ENCODE data around the gene CFAP43. TPM values are rescaled to one million over a fixed set of nuclear protein-coding genes. Genes with fewer than 3 reads are reported as not detected.
A peak's percentile ranks its signal among the peaks of the same experiment; 100 is the strongest.

Gene CFAP43
- total RNA-seq, result not detected
- long read RNA-seq, result 0 reads

DNA sequence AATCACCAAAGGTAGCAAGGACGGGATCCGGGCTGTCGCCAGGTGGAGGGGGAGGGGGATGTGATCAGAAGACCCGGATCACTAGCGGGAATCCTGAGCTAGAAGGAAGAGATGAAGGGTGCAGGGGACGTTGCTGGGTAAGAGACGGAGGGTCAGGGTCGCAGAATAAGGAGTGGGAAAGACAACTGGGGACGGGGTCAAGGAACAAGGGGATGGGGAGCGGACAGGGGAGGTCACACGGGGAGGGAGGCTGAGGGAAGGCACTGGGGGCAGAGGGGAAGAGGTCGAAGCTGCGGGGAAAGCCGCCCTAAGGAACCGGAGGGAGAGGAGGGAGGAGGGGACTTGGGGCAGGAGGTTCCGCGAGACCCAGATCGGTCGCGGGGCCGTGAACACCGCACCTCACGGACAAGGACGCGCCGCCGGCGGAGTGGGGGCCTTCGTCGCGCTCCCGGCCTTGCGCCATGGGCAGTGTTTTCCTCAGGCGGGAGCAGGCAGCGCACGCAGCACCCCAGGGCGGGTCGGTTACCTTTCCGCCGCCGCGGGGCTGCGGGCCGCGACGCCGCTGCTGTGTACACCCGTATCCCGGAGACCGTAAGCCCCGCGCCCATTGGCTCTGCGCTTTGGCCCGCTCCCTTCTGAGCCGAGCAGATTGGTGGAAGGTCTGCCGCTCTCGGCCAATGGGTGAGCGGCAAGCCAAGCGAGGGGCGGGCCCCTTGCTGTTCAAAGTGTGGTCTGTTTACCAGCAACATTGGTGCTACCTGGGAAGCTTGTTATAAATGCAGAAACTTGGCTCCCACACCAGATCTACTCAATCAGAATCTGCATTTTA lies at the start of gene CFAP43:
CFAP43 (minus strand) TSS at position 581 of the 829 bp plus-strand sequence; CDS start at position 463, 118 bp downstream.
- intact Hi-C loops (cut with micrococcal nuclease), result loop anchor here (10.0 kb wide), 1 partner anchor 107 kb away; the partner anchor contains the start of gene SFR1
- ATAC-seq (peak; percentile 100), DNase-seq (peak; percentile 99)

GRCh38 chr10:104281694-104282093 lies 49.5 kb upstream of the CFAP43 start:
- intact Hi-C loops (cut with micrococcal nuclease), result no loop called here

GRCh38 chr10:104279550-104280259 lies 47.5 kb upstream of the CFAP43 start:
- intact Hi-C loops (cut with micrococcal nuclease), result no loop called here
- no peak for ATAC-seq
- DNase-seq, result no peak

More at GRCh38 chr10:104281694-104282093, 49.5 kb upstream of the CFAP43 start:
- DNase-seq (no peak), ATAC-seq (no peak)

- DNase-seq, result no peak
- intact Hi-C loops (cut with micrococcal nuclease), result no loop called here
- ATAC-seq, result no peak
Observed at GRCh38 chr10:104277785-104278184, 45.6 kb upstream of the CFAP43 start.

DNA sequence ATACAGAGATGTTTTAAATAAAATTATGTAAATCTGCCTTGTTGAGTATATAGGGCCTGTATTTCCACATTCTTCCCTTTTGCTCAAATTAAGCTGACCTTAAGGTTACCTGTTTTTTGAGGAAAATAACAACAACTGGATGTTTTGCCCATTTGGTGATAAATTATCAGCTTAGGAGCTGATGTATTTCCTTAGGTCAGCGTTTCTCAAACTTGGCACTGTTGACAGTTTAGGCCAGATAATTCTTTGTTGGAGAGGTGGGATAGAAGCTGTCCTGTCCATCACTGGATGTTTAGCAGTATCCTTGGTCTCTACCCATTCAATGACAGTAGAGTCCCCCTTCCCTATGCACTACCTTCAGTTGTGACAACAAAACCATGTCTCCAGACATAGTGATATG lies 44.0 kb upstream of the CFAP43 start:
- no peak for ATAC-seq
- intact Hi-C loops (cut with micrococcal nuclease), result no loop called here
- no peak for DNase-seq

- peak; percentile 60 for DNase-seq
- intact Hi-C loops (cut with micrococcal nuclease), result no loop called here
- peak; percentile 80 for ATAC-seq
Observed at GRCh38 chr10:104274762-104275721, 42.9 kb upstream of the CFAP43 start.

- intact Hi-C loops (cut with micrococcal nuclease), result no loop called here
- ATAC-seq (no peak), DNase-seq (no peak)
Observed at GRCh38 chr10:104273899-104274575, 41.9 kb upstream of the CFAP43 start.

- ATAC-seq (no peak), DNase-seq (no peak)
- intact Hi-C loops (cut with micrococcal nuclease), result no loop called here
Observed at GRCh38 chr10:104273286-104273685, 41.1 kb upstream of the CFAP43 start.

DNA sequence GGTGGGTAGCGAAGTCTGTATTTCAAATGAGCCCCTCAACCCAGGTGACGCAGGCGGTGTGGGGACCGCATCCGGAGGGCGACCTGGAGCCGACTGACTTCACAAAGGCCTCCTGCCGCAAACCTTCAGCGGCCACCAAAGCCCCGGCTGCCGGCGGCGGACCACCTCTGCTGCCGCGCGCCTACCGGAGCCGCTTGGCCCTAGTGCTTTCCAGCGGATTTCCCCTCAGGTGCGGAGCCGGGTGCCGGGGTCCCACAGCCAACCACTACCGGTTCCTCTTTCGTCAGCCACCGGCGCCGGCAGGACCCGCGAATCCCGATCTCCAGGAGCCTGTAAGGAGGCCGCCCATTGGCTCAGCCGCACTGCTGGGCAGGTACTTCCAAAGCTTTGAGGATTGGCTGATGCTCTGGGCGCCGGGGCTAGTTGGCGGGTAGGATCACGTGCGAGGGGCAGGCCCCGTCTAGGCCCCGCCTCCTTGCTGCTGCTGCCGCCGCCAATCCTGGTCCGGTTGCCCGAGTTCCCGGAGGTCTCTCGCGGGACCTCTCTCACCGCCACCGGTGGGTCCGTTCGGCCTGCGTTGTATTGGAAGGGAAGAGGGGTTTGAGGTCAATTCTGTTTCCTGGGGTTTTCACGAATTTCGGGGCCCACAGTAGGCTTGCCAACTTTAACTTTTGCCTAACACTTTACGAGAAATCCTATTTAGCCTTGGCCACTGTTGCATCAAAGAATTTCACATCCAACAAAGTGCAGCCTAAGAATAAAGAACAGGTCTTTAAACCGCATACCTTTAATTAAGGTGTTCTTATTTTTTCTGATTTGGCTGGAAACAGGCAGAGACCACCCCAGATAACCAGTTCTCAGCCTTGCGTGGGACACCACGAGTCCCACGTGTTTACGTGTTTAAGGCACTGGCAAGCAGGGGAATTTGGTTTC lies 36.8 kb upstream of the CFAP43 start, which contains the start of gene GSTO2:
GSTO2 (plus strand) TSS at position 472 of the 933 bp plus-strand sequence. CDS start 5,732 bp downstream, outside the sequence.
- DNase-seq (peak; percentile 99), ATAC-seq (peak; percentile 100)
- intact Hi-C loops (cut with micrococcal nuclease), result no loop called here

DNA sequence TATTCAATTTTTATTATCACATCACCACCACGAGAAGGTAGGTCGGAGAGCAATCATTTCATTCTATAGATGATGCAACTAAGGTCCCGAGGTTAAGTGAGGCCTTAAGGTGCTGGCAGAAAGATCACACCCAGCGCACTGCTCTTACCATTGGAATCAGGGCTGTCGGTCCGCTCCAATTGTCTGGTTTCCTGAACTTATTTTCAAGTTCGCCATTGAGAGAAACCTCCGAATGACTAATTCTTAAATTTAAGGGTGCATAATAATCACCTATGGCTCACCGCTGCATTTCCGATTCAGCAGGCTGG lies 36.2 kb upstream of the CFAP43 start:
- ATAC-seq (no peak), DNase-seq (no peak)
- intact Hi-C loops (cut with micrococcal nuclease), result no loop called here

DNA sequence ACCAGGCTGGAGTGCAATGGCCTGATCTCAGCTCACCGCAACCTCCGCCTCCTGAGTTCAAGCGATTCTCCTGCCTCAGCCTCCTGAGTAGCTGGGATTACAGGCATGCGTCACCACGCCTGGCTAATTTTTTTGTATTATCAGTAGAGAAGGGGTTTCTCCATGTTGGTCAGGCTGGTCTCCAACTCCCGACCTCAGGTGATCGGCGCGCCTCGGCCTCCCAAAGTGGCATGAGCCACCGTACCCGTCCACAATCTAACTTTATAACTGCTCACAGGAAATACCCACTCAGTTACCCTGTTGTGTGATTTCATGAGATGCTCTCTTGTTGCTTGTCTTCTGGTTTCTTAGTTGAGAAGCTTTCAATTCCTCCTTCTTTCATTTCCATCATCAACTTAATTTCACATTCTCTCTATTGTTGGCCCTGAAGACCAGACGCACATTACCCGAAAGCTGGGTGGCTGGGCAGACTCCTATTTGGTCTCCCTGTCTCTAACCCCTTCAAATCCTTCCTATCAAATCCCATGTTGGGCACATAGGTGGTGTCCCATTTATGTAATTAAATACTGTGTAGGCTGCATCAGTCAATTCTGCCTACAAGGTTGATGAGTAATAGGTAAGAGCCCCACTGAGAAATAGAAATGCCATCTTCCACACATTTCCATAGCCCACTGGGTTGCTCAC lies 35.7 kb upstream of the CFAP43 start:
- ATAC-seq, result no peak
- no peak for DNase-seq
- intact Hi-C loops (cut with micrococcal nuclease), result no loop called here

GRCh38 chr10:104264783-104265182 lies 32.6 kb upstream of the CFAP43 start:
- intact Hi-C loops (cut with micrococcal nuclease), result no loop called here
- ATAC-seq, result no peak

GRCh38 chr10:104262055-104262454 lies 29.9 kb upstream of the CFAP43 start:
- intact Hi-C loops (cut with micrococcal nuclease), result no loop called here
- ATAC-seq, result peak; percentile 81
- no peak for DNase-seq

More at GRCh38 chr10:104264783-104265182, 32.6 kb upstream of the CFAP43 start:
- DNase-seq, result no peak

GRCh38 chr10:104260775-104261115 lies 28.6 kb upstream of the CFAP43 start:
- ATAC-seq (peak; percentile 16), DNase-seq (no peak)
- intact Hi-C loops (cut with micrococcal nuclease), result no loop called here

GRCh38 chr10:104259999-104260774 lies 28.0 kb upstream of the CFAP43 start:
- ATAC-seq, result peak; percentile 55
- intact Hi-C loops (cut with micrococcal nuclease), result no loop called here
- DNase-seq, result peak; percentile 31

DNA sequence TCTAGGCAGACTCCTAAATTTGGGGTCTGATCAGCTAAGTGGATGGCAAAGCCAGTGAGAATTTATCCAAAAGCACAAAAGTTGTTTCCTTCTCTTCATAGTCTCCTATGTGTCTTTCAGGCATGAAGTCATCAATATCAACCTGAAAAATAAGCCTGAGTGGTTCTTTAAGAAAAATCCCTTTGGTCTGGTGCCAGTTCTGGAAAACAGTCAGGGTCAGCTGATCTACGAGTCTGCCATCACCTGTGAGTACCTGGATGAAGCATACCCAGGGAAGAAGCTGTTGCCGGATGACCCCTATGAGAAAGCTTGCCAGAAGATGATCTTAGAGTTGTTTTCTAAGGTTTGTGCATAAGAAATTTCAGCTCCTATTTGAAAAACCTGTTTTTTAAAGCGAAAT lies 27.3 kb upstream of the CFAP43 start:
- intact Hi-C loops (cut with micrococcal nuclease), result no loop called here
- no peak for DNase-seq

More for the DNA sequence above, 27.3 kb upstream of the CFAP43 start:
- ATAC-seq, result no peak
